GM12875 (cell line): ENCODE data around the gene SRRM2.

Experiments used
- H3K4me3 ChIP-seq: one replicate; pipeline ENCODE4 v1.5.1; 2011; ENCODE audit warnings: low read depth, low read length, control low read depth
- TF ChIP-seq, protein P1 (sequence below): IDR thresholded peaks from 2 replicates; pipeline ENCODE4 v1.5.1; 2011; ENCODE audit warnings: low read depth, mild to moderate bottlenecking, control low read depth, inconsistent platforms, low read length, moderate library complexity, borderline replicate concordance; ENCODE audit not compliant: insufficient read depth

Gene SRRM2

DNA sequence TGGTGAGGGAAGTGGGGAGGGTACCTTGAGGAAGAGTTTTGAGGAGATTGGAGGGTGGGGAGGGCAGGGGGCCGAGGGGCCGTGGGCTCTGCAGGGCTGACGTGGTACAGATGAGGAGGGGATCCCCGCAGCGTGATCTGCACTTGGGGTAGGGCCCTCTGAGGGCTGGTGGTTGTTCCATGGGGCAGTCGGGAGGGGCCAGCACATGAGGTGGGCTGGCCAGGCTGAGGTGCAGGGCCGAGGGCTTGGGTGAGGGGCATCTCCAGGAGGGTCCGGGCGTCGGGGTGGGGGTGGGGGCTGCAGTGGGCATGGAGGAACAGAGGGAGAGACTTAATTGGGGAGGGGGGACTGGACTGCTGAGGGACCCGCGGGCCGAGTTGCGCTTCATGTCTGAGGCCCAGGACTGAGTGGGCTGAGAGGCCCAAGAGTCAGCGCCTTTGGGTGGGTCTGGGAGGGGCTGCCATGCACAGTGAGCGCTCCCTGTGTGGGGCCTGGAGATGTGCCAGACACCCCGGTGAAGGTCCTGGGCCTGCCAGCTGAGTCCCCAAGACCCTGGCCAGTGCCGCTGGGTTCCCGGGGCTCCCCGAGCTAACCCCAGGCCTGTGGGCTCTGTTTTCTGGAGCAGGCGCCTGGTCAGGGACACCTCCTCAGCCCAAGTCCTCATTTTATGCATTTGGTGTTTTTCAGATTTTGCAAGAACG lies 45.7 kb upstream of the SRRM2 start:
- H3K4me3 ChIP-seq: no peak overlapping the region
- TF ChIP-seq, protein P1, sequence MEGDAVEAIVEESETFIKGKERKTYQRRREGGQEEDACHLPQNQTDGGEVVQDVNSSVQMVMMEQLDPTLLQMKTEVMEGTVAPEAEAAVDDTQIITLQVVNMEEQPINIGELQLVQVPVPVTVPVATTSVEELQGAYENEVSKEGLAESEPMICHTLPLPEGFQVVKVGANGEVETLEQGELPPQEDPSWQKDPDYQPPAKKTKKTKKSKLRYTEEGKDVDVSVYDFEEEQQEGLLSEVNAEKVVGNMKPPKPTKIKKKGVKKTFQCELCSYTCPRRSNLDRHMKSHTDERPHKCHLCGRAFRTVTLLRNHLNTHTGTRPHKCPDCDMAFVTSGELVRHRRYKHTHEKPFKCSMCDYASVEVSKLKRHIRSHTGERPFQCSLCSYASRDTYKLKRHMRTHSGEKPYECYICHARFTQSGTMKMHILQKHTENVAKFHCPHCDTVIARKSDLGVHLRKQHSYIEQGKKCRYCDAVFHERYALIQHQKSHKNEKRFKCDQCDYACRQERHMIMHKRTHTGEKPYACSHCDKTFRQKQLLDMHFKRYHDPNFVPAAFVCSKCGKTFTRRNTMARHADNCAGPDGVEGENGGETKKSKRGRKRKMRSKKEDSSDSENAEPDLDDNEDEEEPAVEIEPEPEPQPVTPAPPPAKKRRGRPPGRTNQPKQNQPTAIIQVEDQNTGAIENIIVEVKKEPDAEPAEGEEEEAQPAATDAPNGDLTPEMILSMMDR: no peak

DNA sequence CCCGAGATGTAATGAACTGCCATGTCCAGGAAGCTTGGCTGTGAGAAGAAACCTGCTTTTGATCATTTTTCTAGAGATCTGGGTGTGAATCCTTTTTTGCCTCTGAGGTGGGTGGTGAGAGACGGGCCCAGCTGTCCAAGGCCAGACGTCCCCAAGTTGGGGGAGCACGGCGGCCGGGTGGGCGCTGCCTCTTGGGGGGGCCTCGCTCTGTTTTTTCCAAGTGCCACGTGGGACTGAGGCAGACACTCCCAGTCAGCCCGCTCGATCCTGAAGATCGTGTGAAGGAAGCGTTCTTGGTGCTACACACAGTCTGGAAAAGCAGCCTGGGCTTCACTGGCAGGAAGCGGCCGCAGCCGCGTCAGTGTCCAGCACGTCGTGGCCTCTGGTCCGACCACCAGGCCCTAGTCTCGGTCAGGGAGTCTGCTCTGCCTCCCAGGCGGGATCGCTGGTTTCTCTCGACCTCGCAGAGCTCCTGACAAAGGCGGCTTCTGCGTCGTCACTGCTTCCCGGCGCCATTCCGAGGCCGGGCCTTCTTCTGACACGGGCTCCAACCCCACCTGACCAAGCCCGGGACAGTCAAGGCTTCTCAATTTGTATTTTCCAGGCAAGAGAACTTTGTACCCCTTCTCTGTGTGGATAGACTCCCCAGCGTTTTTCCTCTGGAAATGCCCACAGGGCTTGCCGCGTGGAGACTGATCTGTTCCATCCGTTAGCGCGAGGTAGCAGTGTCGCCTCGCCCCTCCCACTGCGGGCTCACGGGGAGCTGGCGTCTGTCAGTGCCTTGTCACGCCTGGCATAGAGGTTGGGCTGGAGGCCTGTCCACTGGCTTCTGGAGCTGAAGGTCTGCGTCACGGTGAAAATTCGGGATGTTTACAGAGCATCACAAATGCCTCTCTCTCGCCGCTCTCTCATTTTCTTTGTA lies 44.8 kb upstream of the SRRM2 start:
- TF ChIP-seq, protein P1: no peak
- H3K4me3 ChIP-seq: no peak overlapping the region

DNA sequence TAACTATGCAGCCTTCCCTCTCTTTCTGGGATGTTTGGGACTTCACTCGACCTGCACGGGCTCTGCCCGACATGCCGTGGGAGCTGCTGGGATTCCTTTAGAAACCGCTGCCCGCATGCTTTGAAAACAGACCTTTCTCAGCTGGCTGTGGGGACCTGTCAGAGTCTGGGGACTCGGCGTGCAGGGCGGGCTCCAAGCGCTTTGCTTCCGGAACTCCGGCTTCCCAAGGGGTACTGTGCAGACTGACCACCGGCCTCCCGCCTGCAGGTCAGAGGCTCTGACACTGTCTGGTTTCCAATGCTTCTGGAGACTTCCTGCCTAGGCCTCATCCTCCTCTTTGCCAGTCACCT lies 44.2 kb upstream of the SRRM2 start:
- TF ChIP-seq, protein P1: no peak
- H3K4me3 ChIP-seq: no peak overlapping the region

DNA sequence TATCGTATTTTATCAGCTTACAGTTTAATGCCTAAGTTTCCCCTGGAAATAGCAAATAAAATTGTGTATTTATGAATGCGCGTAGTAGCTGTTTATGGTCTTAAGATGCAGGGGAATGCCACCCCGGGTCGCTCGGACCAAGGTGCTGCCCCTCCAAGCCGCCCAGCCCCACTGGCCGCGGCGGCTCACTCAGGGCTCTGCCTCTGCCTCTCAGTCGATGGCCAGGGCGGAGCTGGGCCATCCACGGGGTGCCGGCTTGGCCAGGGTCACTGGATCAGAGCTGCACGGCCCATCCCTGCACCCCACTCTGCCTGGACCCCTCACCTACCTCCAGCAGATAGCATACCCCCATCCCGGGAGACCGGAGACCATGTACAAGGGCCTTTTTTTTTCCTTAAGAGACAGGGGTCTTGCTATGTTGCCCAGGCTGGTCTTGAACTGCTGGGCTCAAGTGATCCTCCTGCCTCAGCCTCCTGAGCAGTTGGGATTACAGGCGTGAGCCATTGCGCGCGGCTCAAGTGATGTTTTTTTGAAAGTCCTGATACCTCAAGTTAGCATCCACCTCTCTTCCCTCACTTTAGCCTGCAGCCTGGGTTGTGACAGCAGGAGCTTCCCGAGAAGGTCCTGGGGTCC lies 43.4 kb upstream of the SRRM2 start:
- no peak overlapping the region for H3K4me3 ChIP-seq
- TF ChIP-seq, protein P1: no peak

DNA sequence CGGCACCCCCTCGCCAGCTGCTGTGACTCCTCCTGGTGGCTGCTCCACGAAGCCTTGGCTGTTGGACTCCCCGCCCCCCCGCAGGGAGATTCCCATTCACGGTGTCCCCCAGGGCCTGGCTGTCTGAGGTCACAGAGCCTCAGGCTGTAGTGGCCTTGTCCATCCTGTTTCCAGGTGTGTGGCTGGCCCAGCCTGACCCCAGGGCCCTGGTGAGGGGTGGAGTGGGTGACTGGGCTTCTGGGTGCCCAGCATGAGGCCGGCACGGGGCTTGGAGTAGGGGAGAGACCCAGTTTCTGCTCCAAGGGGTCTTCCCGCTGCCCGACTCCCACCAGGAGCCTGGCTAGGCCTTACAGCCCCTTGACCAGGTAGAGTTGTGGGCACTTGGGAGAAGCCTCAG lies 42.9 kb upstream of the SRRM2 start:
- TF ChIP-seq, protein P1: no peak

DNA sequence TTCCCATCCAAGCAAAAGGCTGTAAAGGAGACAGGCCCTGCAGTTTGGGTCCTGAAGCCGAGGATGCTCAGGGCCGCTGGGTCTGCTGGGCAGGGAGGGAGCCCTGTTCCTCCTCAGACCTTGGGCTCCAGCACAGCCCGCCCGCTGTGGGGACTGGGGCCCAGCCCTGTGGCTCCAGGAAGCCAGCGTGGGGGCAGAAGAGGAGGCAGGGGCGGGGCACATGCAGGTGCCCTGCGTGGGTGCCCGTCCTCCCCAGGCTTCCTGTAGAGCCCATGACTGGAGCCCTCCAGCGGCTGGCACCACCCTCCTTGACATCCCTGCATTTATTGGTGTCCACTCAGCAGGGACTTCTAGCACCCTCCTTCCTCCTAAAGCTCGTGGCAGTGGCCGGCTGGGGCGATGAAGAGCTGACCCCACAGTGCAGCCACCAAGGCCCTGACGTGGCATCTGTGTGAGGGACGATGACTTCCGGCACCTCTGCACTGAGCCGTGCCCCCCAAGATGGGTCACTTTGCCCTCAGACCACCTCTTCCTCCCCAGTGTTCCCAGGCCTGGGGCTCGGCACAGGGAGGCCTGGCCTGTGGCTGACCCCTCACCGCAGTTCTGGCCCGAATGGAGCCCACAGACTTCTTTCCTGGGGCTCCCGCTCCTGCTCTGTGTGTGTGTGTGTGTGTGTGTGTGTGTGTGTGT lies 42.3 kb upstream of the SRRM2 start:
- no peak overlapping the region for H3K4me3 ChIP-seq
- TF ChIP-seq, protein P1: no peak

More for the DNA sequence above, 42.9 kb upstream of the SRRM2 start:
- no peak overlapping the region for H3K4me3 ChIP-seq
